Fibroblast of peridontal ligament (primary cell): Measurements from ENCODE around the gene LRIG2.
"Not testable (repeated sequence)": the region's sequence is repeated elsewhere in the genome, so short reads cannot be mapped to it uniquely, and the experiment has no call there.

ENCODE experiments used
- DNase-seq: peaks from one replicate; pipeline ENCODE4 v3.0.0-alpha.2; 2010; ENCODE audit errors: extremely low read depth

The LRIG2 gene

GRCh38 chr1:113129529-113130185 is 56.7 kb downstream of the LRIG2 start:
- DNase-seq: peak; percentile 65

DNA sequence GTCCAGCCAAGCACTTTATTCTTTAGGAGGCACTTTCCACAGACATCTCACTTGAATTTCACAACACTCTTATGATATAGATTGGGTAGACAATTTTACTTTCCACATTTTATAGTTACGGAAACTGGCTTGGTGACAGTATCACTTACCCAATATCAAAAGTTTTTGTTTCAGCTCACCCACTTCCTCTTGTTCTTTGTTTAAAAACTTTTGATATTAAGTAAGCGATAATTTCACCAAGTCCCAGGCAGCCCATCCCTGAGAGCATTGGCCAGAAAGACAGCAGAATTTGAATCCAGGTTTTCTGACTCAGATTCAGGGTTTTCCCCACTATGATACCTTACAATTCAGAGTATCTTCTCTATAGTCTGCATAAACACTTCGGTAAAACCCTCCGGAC is 60.0 kb downstream of the LRIG2 start:
- no peak for DNase-seq

DNA sequence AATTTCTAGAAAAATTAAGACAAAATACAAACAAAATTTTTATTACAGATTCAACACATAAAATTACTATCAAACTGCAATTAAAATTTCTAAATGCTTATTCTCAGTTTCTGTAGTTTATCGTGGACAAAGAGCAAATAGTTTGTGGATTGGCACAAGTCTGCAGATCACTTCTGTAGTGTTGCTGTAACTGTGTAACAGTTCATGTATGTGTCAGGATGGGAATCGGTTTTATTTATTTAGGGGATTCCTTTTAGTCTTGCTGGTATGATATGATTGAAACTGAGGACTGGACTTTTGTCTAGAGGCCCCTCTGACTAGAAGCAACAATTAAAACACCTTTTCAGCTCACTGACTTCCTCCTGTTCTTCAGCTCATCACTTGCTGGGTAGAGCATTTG is 60.8 kb downstream of the LRIG2 start:
- no peak for DNase-seq

DNA sequence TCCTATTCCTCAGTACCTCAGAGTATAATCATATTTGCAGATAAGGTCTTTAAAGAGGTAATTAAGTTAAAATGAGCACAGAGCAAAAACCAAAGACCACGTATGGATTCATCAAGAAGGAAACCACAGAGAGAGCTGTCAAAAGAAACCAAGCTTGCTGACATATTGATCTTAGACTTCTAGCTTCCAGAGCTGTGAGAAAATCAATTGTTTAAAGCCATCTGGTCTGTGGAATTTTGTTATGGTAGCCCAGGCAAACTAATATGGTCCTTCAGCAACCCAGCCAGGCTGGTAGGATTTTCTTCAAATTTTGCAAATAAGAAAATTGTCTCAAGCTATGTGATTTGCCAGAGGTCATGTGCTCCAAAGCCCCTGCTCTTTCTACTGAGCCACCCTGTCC is 62.5 kb downstream of the LRIG2 start:
- DNase-seq: no peak

- DNase-seq: no peak
Measured at GRCh38 chr1:113136476-113136875, 63.5 kb downstream of the LRIG2 start.

DNA sequence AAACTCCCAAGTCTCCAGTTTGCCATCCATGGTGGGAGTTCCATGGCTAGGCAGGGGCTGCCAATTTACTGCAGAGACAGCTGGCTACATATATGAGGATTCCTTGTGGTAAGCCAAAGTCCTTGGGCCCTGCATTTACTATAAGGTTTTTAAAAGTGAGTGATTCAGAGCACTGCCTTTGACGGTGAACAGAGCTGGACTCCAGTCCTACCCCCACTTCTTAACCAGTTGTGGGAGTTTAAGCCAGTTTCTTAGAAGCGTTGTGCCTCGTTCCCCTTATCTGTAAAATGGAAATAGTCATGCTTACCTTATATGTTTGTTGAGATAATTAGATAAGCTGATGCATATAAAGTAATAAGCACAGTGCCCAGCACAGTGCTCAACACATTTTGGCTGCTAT is 64.6 kb downstream of the LRIG2 start:
- no peak for DNase-seq

DNA sequence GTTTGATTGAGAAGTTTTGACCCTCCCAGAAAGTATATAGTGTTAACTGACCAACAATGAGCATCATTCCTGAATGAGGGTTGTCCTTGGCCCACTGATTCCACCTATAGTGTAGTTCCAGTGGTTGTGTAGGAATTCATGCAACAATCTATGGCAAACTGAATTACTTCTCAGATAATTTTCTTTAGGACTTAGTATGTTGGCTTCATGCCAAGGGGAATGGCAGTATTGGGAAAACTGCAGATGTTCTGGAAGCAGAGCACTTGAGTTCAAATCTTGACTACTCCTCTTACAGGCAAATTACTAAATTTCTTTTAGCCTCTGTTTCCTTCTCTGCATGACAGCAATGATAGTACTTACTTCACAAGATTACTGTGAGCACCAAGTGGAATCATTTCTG is 65.8 kb downstream of the LRIG2 start:
- DNase-seq: no peak

DNA sequence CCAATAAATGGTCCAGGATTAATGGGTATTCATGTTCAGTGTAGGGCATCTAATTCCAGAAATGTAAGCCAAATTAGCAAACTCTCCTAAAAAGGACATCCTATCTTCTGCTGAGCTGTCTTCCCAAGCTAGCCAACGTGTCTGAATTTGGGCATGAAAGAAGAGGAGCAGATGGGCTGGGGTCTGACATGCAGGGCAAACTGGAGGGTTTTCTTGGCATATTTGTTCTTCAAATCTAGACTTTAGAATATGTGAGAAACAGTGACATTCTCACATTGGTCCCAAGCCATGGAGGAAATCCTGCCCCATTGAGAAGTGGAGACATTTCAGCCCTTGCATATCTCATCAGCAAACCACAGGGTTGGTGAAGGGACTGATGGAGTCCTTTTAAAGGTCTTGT is 67.2 kb downstream of the LRIG2 start:
- DNase-seq: no peak

DNA sequence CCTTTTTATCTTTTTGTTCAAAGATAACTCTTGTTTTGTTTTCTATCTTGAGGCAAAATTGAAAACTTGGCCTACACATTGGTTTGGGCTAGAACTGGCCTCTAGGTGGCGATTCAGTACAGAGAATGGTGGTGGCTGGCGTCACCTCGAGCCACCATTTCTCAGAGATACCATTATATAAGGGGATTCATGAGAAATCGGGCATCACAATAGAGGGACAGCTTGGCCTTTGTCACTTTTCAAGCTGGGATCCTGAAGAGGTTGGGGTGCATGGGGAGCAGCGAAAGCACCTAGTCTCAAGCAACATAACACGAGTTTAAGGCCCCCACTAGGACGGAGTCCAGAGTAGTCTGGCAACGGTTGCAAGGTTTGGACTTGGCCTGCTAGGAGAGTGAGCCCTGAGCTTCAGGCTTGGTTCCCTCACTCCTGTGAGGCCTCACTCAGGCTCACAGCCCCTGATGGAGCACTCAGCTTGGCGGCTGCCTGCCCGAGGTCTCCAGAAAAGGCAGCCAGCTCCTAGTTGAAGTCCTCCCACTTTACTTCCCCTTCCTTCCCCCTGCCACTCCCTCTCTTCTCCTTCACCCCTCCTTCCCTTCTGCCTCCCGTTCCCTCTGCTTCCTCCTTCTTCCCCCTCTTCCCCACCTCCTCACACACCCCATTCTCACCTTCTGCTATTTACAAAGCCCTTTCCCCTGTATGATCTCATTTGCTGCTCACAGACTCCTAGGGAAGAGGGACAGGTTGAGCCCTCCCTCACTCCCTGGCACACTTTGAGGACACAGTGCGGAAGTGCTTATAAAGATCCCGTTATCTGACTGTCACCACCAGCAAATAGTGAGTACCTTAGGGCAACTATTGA is 67.8 kb downstream of the LRIG2 start:
- DNase-seq: peak; percentile 78

GRCh38 chr1:113141650-113142473 is 68.9 kb downstream of the LRIG2 start:
- peak; percentile 80 for DNase-seq

DNA sequence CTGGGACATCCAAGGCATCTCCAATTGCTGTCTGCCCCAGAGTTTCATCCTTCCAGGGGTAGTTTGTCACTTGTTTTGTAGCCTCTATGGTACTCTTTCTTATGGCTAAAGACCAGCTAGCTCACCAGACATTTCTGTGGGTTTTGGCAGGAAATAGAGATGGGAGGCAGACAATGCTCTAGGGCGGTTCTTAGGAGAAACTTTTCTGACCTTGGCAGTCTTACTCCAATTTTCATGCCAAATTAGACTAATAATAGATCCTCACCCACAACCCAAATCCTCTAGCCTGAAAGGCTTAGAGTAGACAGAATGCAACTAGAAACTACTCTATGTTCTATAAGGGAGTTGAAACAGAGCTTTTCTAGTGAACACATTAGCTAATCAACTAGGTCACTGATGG is 69.8 kb downstream of the LRIG2 start:
- DNase-seq: peak; percentile 51

- DNase-seq: no peak
Measured at GRCh38 chr1:113146242-113147072, 73.5 kb downstream of the LRIG2 start.

DNA sequence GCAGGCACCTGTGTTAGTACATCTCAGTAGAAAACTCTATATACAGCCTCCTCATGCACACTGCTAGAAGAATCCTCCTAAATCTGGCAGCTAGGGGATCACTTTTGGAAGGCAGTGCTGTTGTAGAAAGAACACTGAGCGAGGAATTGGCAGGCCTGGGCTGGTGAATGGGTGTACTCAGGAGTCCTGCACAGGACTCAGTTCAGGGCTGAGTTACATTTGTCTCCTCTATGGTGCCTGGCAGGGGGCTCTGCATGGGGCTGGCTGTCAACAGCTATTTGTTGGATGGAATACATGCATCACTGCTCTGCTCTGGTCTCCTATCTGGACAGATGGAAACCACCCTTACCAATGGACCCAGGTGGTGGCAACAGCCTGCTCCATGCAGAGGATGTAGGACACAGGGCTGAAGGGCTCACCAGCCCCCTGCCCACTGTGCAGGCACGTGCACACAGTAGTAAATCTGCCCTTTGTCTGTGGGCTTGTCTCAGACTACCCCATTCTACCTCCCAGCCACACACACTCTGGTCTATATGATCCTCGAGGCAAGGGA is 74.2 kb downstream of the LRIG2 start:
- DNase-seq: no peak

DNA sequence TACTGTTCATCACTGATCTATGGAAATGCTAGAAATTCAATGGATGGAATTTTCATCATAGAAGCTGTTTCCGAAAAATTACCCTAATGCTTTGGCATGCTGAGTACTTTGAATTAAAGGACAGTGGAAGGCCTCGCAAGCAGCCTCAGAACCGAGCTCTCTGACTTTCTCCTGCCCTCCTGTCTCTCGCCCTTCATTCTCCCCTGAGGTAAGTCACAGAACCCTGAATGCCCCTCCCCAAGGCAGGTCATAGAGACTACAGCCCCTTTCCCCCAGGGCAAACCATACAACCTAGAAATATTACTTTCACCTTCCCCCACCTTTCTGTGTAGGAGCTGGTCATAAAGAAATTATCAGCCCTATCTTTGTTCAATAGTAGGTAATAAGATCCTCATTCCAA is 74.8 kb downstream of the LRIG2 start:
- DNase-seq: no peak

DNA sequence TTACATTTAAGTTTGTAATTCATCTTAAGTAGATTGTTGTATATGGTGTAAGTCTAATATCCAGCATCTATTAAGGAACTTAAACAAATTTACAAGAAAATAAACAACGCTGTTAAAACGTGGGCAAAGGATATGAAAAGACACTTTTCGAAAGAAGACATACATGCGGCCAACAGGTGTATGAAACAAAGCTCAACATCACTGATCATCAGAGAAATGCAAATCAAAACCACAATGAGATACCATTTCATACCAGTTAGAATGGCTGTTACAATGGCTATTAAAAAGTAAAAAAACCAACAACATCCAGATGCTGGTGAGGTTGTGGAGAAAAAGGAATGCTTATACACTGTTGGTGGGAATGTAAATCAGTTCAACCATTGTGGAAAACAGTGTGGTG is 77.5 kb downstream of the LRIG2 start:
- not testable (repeated sequence) for DNase-seq

DNA sequence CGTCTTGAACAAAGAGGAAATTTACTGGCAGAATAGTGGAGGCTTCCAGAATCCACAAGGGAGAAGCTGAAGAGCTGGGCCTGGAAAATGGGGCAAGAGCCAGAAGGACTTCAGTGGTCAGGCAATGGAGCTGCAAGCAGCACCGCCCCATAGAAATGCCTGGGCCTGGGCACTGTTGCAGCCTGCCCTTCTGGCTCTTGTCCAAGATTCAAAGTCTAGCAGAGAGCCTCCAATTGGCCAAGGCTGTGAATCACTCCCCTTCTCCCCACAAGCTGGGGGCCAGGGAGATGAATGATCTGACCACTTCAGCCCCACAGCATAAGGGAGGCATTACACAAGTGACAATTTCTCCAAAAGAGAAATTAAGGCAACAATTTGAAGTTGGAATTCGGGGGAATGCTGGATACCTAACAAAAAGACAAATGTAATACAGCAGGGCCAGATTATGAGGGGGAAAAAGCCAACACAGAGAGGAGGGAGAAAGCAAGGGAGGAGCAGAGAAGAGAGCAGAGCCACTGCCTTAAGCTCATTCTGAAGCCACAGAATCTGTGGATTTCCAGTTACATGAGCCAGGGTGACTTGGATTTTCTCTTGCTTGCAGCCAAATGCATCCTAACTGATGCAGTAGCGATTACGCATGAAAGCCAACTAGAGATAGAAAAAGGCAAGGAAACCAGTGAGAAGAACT is 80.3 kb downstream of the LRIG2 start:
- DNase-seq: peak; percentile 38

DNA sequence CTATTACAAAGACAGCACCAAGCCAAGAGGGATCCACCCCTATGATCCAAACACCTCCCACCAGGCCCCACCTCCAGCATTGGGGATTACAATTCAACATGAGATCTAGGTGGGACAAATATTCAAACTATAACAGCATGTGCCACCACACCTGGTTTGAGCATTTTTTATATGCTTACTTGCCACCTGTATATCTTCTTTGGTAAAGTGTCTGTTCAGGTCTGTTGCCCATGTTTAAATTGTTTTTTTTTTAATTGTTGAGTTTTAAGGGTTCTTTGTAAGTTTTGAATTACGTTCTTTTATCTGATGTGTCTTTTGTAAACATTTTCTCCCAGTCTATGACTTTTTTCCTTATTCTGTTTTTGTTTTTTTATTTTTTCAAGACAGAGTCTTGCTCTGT is 83.4 kb downstream of the LRIG2 start:
- no peak for DNase-seq

GRCh38 chr1:113158743-113159142 is 85.7 kb downstream of the LRIG2 start:
- DNase-seq: not testable (repeated sequence)

- no peak for DNase-seq
Measured at GRCh38 chr1:113166473-113166872, 93.5 kb downstream of the LRIG2 start.

DNA sequence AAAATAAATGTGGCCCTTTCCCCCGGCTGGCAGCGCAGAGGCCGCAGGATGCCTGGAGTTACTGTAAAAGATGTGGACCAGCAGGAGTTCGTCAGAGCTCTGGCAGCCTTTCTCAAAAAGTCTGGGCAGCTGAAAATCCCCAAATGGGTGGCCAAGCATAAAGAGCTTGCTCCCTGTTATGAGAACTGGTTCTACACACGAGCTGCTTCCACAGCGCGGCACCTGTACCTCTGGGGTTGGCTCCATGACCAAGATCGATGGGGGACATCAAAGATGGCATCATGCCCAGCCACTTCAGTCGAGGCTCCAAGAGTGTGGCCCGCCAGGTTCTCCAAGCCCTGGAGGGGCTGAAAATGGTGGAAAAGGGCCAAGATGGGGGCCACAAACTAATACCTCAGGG is 95.9 kb downstream of the LRIG2 start:
- DNase-seq: no peak

- DNase-seq: no peak
Measured at GRCh38 chr1:113169591-113169990, 96.6 kb downstream of the LRIG2 start.
